B cell (primary cell): ENCODE results near the gene LRRC63. TPM values are rescaled to one million over a fixed set of nuclear protein-coding genes. Genes with fewer than 3 reads are reported as not detected.

Source experiments
- ATAC-seq: fragments of 200-7000 bp; cut with Tn5 transposase; one replicate; pipeline ENCODE4 v1.10.0; 2021; ENCODE audit warnings: low read depth, mild to moderate bottlenecking, moderate number of reproducible peaks, moderate library complexity
- CTCF ChIA-PET: fragments of 350-600 bp; sonication (Branson Sonifier 250); formaldehyde crosslinking; loops from one replicate; lab custom pipeline; 2021; ENCODE audit warnings: antibody characterized with exemption, inconsistent platforms; lab: Charles Lee
- POLR2A ChIA-PET: fragments of 350-600 bp; sonication (Branson Sonifier 250); formaldehyde crosslinking; loops from one replicate; lab custom pipeline; 2021; ENCODE audit warnings: antibody characterized with exemption; lab: Charles Lee
- DNase-seq: peaks from one replicate; pipeline ENCODE4 v3.0.0; 2013
- H2AFZ ChIP-seq: 2 replicates; pipeline ENCODE4 v1.6.1; 2012; ENCODE audit warnings: mild to moderate bottlenecking, low read depth, low read length; ENCODE audit not compliant: insufficient read depth, poor library complexity, severe bottlenecking
- H3K27ac ChIP-seq, 2 donors: 1 replicate in 1 of 2; 2 replicates in 1 of 2; pipeline ENCODE4 v1.5.1; 2012 to 2013; ENCODE audit warnings: low read length in 2 of 2, mild to moderate bottlenecking in 2 of 2, moderate library complexity in 1 of 2
- H3K27me3 ChIP-seq, 4 experiments: fragments of 200-600 bp in 1 of 4; sonication (generic) in 1 of 4; replicated peaks in 1 of 4; 1 replicate in 2 of 4; 2 replicates in 2 of 4; pipeline versions ENCODE4 v1.6.1 to v1.7.0; 2013 to 2016; ENCODE audit warnings: low read length in 3 of 4, mild to moderate bottlenecking in 2 of 4, mixed read lengths in 1 of 4, moderate library complexity in 1 of 4; ENCODE audit not compliant: insufficient read depth in 4 of 4, control insufficient read depth in 3 of 4; ENCODE audit errors: control extremely low read depth in 1 of 4
- H3K36me3 ChIP-seq, 2 experiments: replicated peaks in 1 of 2; 1 replicate in 1 of 2; 2 replicates in 1 of 2; pipeline versions ENCODE4 v1.6.1 to v1.7.1; 2013; ENCODE audit warnings: low read length in 1 of 2; ENCODE audit not compliant: insufficient read depth in 2 of 2, control insufficient read depth in 1 of 2; ENCODE audit errors: control extremely low read depth in 1 of 2, extremely low read depth in 1 of 2
- H3K4me1 ChIP-seq, 2 donors: fragments of 200-600 bp in 1 of 2; sonication (generic) in 1 of 2; 1 replicate in 1 of 2; 2 replicates in 1 of 2; pipeline versions ENCODE4 v1.5.1 to v1.6.1; 2013 to 2017; ENCODE audit warnings: low read length in 2 of 2; ENCODE audit not compliant: control insufficient read depth in 2 of 2, insufficient read depth in 2 of 2
- H3K4me2 ChIP-seq: replicated peaks from 2 replicates; pipeline ENCODE3; 2012; ENCODE audit warnings: mild to moderate bottlenecking, low read depth, low read length; ENCODE audit not compliant: poor library complexity, severe bottlenecking
- H3K4me3 ChIP-seq, 5 experiments: fragments of 200-600 bp in 1 of 5; sonication (generic) in 1 of 5; 1 replicate in 3 of 5; 2 replicates in 2 of 5; pipeline versions ENCODE4 v1.5.1 to v1.7.0; 2011 to 2016; ENCODE audit warnings: low read length in 4 of 5, mild to moderate bottlenecking in 4 of 5, low read depth in 2 of 5, control low read depth in 1 of 5, moderate library complexity in 1 of 5; ENCODE audit not compliant: insufficient read depth in 1 of 5; ENCODE audit errors: control extremely low read depth in 1 of 5, extremely low read depth in 1 of 5
- H3K79me2 ChIP-seq: fragments of 200-600 bp; sonication (generic); one replicate; pipeline ENCODE4 v1.6.0; 2016; ENCODE audit warnings: low read length; ENCODE audit not compliant: control insufficient read depth, insufficient read depth
- H3K9ac ChIP-seq: fragments of 200-600 bp; sonication (generic); 2 replicates; pipeline ENCODE4 v1.6.1; 2017; ENCODE audit warnings: mild to moderate bottlenecking, low read length, moderate library complexity
- H3K9me3 ChIP-seq, 3 donors: one replicate each; pipeline versions ENCODE4 v1.6.1 to v1.7.1; 2013; ENCODE audit warnings: low read length in 2 of 3; ENCODE audit not compliant: control insufficient read depth in 2 of 3, insufficient read depth in 1 of 3; ENCODE audit errors: control extremely low read depth in 1 of 3
- H4K20me1 ChIP-seq: 2 replicates; pipeline ENCODE4 v1.6.0; 2012; ENCODE audit warnings: mild to moderate bottlenecking, low read length; ENCODE audit not compliant: insufficient read depth, control insufficient read depth, poor library complexity, severe bottlenecking
- H3K27ac Mint-ChIP-seq: one replicate; pipeline ENCODE4 v1.8.0; 2021; ENCODE audit warnings: mixed read lengths
- H3K27me3 Mint-ChIP-seq: one replicate; pipeline ENCODE4 v1.8.0; 2021; ENCODE audit warnings: mixed read lengths
- H3K4me1 Mint-ChIP-seq: one replicate; pipeline ENCODE4 v1.8.0; 2021; ENCODE audit warnings: mixed read lengths
- H3K4me3 Mint-ChIP-seq: one replicate; pipeline ENCODE4 v1.8.0; 2021; ENCODE audit warnings: mixed read lengths
- H3K9me3 Mint-ChIP-seq: one replicate; pipeline ENCODE4 v1.8.0; 2022; ENCODE audit warnings: mixed read lengths; ENCODE audit not compliant: insufficient read depth
- CTCF ChIP-seq: fragments of 200-600 bp; IDR thresholded peaks from one replicate; pipeline ENCODE4 v1.8.0; 2022; ENCODE audit warnings: antibody characterized with exemption, mild to moderate bottlenecking
- EZH2 ChIP-seq: IDR thresholded peaks from 2 replicates; pipeline ENCODE4 v1.6.1; 2012; ENCODE audit warnings: borderline replicate concordance, low read depth, mild to moderate bottlenecking, moderate library complexity, low read length; ENCODE audit not compliant: insufficient read depth, poor library complexity, severe bottlenecking
- WGBS: methylation state at CpG from one replicate; pipeline ENCODE4 v1.1.5; 2013; ENCODE audit warnings: missing lambda C conversion rate; ENCODE audit not compliant: insufficient coverage; 5-methylcytosine and 5-hydroxymethylcytosine counted together
- intact Hi-C: fragments of 100-400 bp; cut with micrococcal nuclease; formaldehyde crosslinking; loops from one replicate; pipeline ENCODE4 v1.10.0; 2022
- polyA plus RNA-seq: library from polyadenylated mRNA; depleted of rRNA; stranded (reverse); fragments of >200 nt; gene quantifications from 2 replicates; pipeline ENCODE4 v1.2.3, GENCODE V29; 2012
- total RNA-seq, 2 donors: library from RNA; stranded (reverse); fragments of 120-200 nt in 1 of 2; gene quantifications; 1 replicate in 1 of 2; 2 replicates in 1 of 2; pipeline versions ENCODE4 v1.2.3 to v1.2.4, GENCODE V29; 2013 to 2022

LRRC63 gene
- total and polyA plus RNA-seq, 2 donors (not counting 1 experiment from before 2014, with no cell fraction given) = 0.06 to 0.25 TPM

- H3K27me3 ChIP-seq = peaks cover 0 to 3% (median 0%) of the 10 kb centered on the region in 4 experiments
- no peaks in the 10 kb centered on the region for H3K4me1 Mint-ChIP-seq
- no peaks in the 10 kb centered on the region for H3K4me1 ChIP-seq
- peaks cover 10% of the 10 kb centered on the region for H3K27me3 Mint-ChIP-seq
- H3K4me3 ChIP-seq = no peak overlapping the region
- no peak overlapping the region for H2AFZ ChIP-seq
- no CpG with 5 or more reads among the region's 3 CpGs for WGBS
- peaks cover 3 to 38% (median 11%) of the 10 kb centered on the region in 3 donors for H3K9me3 ChIP-seq
- intact Hi-C loops = no loop called here
- H3K27ac Mint-ChIP-seq = no peak overlapping the region
- H3K79me2 ChIP-seq = no peaks in the 10 kb centered on the region
- H3K36me3 ChIP-seq = no peaks in the 10 kb centered on the region
- H4K20me1 ChIP-seq = no peaks in the 10 kb centered on the region
- CTCF ChIA-PET = no interaction called here
- H3K4me3 Mint-ChIP-seq = no peak overlapping the region
- H3K9ac ChIP-seq = no peak overlapping the region
- peaks cover 25% of the 10 kb centered on the region for H3K9me3 Mint-ChIP-seq
- POLR2A ChIA-PET = no interaction called here
- DNase-seq (no peak), ATAC-seq (no peak)
- H3K4me2 ChIP-seq = no peak overlapping the region
- TF ChIP-seq EZH2 (no peak), CTCF (no peak)
- H3K27ac ChIP-seq = no peak overlapping the region
These were observed 20.6 kb downstream of the LRRC63 start for GRCh38 chr13:46232281-46232680.

- Histone ChIP-seq H3K4me3 (no peak overlapping the region), H3K27ac (no peak overlapping the region), H3K9me3 (peaks cover 2 to 33% (median 11%) of the 10 kb centered on the region in 3 donors), H3K27me3 (peaks cover 0 to 3% (median 0%) of the 10 kb centered on the region in 4 experiments), H3K4me2 (no peak overlapping the region), H2AFZ (no peak overlapping the region), H3K79me2 (no peaks in the 10 kb centered on the region), H3K9ac (no peak overlapping the region), H4K20me1 (no peaks in the 10 kb centered on the region), H3K36me3 (no peaks in the 10 kb centered on the region), H3K4me1 (no peaks in the 10 kb centered on the region)
- no peak for ATAC-seq
- ChIA-PET POLR2A (no interaction called here), CTCF (no interaction called here)
- no peak for TF ChIP-seq CTCF
- TF ChIP-seq EZH2 = no peak
- intact Hi-C loops = no loop called here
- no peak overlapping the region for H3K27ac Mint-ChIP-seq
- WGBS = no CpG with 5 or more reads among the region's 1 CpG
- peaks cover 20% of the 10 kb centered on the region for H3K9me3 Mint-ChIP-seq
- no peak for DNase-seq
- no peaks in the 10 kb centered on the region for H3K4me1 Mint-ChIP-seq
- H3K27me3 Mint-ChIP-seq = peaks cover 31% of the 10 kb centered on the region
- no peak overlapping the region for H3K4me3 Mint-ChIP-seq
These were observed 23.6 kb downstream of the LRRC63 start for GRCh38 chr13:46235286-46235685.
